ENCODE measurements around the gene ADH1C. TPM values are rescaled to one million over a fixed set of nuclear protein-coding genes. Genes with fewer than 3 reads are reported as not detected.

The ADH1C gene
- polyA plus RNA-seq, 1 of the 3 experiments (the other 2 are of a cell fraction): not detected

- WGBS (ENCODE audit: low lambda C conversion rate): 12% methylated on average over 6 of the region's 6 CpGs
- POLR2A ChIA-PET: no interaction called here
- no peak for DNase-seq
- H3K4me3 ChIP-seq (ENCODE audit: low read depth in 2 of 2, low read length in 1 of 2): no peak overlapping the region
- CTCF ChIA-PET: no interaction called here
- H3K4me1 ChIP-seq (ENCODE audit: control insufficient read depth in 1 of 2, insufficient read depth in 2 of 2, low read depth in 1 of 2, low read length in 1 of 2): no peaks in the 10 kb centered on the region
- no peak overlapping the region for H2AFZ ChIP-seq (ENCODE audit: low read depth)
- no peaks in the 10 kb centered on the region for H3K27me3 ChIP-seq (ENCODE audit: insufficient read depth)
- H3K27ac ChIP-seq (ENCODE audit: low read depth in 2 of 2, low read length in 1 of 2): no peak overlapping the region
- no peaks in the 10 kb centered on the region for H3K9me3 ChIP-seq
- no peaks in the 10 kb centered on the region for H3K9me2 ChIP-seq
- no peaks in the 10 kb centered on the region for H3K36me3 ChIP-seq (replicated peaks in 1 of 2; ENCODE audit: control insufficient read depth in 1 of 2, insufficient read depth in 2 of 2, low read length in 1 of 2)
- TF ChIP-seq SMC3 (IDR thresholded peaks at IDR 0.05; ENCODE audit: low read depth, low read length): no peak
- TF ChIP-seq USF2 (IDR thresholded peaks at IDR 0.05; ENCODE audit: borderline replicate concordance, low read depth, low read length): no peak
- no peak for TF ChIP-seq FOXM1 (IDR thresholded peaks at IDR 0.05; ENCODE audit: low read depth)
- no peak for TF ChIP-seq CHD2 (IDR thresholded peaks at IDR 0.05; ENCODE audit: low read length, partially characterized antibody)
- TF ChIP-seq IRF3 (IDR thresholded peaks at IDR 0.05; ENCODE audit: low read depth, low read length): no peak
- no peak for TF ChIP-seq MEF2A (IDR thresholded peaks at IDR 0.05; ENCODE audit: borderline replicate concordance, low read depth)
- TF ChIP-seq NRF1 (IDR thresholded peaks at IDR 0.05; ENCODE audit: low read depth, low read length): no peak
- TF ChIP-seq FOSL2 (IDR thresholded peaks at IDR 0.05; ENCODE audit: borderline replicate concordance, low read depth): no peak
- H3K9ac ChIP-seq: no peak overlapping the region
- H4K20me1 ChIP-seq (ENCODE audit: insufficient read depth): no peaks in the 10 kb centered on the region
- H3K4me2 ChIP-seq: no peak overlapping the region
- no peaks in the 10 kb centered on the region for H3K79me2 ChIP-seq (ENCODE audit: insufficient read depth)
- H3F3A ChIP-seq (replicated peaks; ENCODE audit: insufficient read depth): no peaks in the 10 kb centered on the region
These were observed 36.7 kb downstream of the ADH1C start for GRCh38 chr4:99315839-99316238.

GRCh38 chr4:99314211-99314610, 38.3 kb downstream of the ADH1C start:
- no peaks in the 10 kb centered on the region for H3K4me1 ChIP-seq (ENCODE audit: control insufficient read depth in 1 of 2, insufficient read depth in 2 of 2, low read depth in 1 of 2, low read length in 1 of 2)
- H3K4me2 ChIP-seq: no peak overlapping the region
- CTCF ChIA-PET: no interaction called here
- no peaks in the 10 kb centered on the region for H3K79me2 ChIP-seq (ENCODE audit: insufficient read depth)
- no peak for TF ChIP-seq FOSL2 (IDR thresholded peaks at IDR 0.05; ENCODE audit: borderline replicate concordance, low read depth)
- no peak for TF ChIP-seq USF1 (IDR thresholded peaks at IDR 0.05; ENCODE audit: borderline replicate concordance, low read depth)
- TF ChIP-seq MXI1 (IDR thresholded peaks at IDR 0.05; ENCODE audit: low read depth, low read length): no peak
- no peak for TF ChIP-seq TEAD4 (IDR thresholded peaks at IDR 0.05; ENCODE audit: borderline replicate concordance, insufficient read depth)
- TF ChIP-seq GATA2 (CRISPR knock-in tag; IDR thresholded peaks at IDR 0.05): no peak
- TF ChIP-seq RFX5 (IDR thresholded peaks at IDR 0.05; ENCODE audit: low read length): no peak
- TF ChIP-seq SMC3 (IDR thresholded peaks at IDR 0.05; ENCODE audit: low read depth, low read length): no peak
- no peak for TF ChIP-seq GABPA (IDR thresholded peaks at IDR 0.05; ENCODE audit: low read depth)
- TF ChIP-seq EP300 (IDR thresholded peaks at IDR 0.05; ENCODE audit: borderline replicate concordance in 1 of 2, low read depth in 1 of 2, low read length in 1 of 2): no peak
- no peak for TF ChIP-seq RCOR1 (IDR thresholded peaks at IDR 0.05; ENCODE audit: low read length)
- TF ChIP-seq FOXM1 (IDR thresholded peaks at IDR 0.05; ENCODE audit: low read depth): no peak
- no peak for TF ChIP-seq TAF1 (IDR thresholded peaks at IDR 0.05; ENCODE audit: borderline replicate concordance, low read depth, low read length)
- no peak for TF ChIP-seq TCF12 (IDR thresholded peaks at IDR 0.05)
- no peak for TF ChIP-seq ELF1 (IDR thresholded peaks at IDR 0.05)
- no peak for TF ChIP-seq JUND (IDR thresholded peaks at IDR 0.05)
- no peak for TF ChIP-seq EZH2phosphoT487 (IDR thresholded peaks at IDR 0.05; ENCODE audit: borderline replicate concordance, low read depth)
- TF ChIP-seq ZBTB33 (IDR thresholded peaks at IDR 0.05; ENCODE audit: borderline replicate concordance, low read depth): no peak
- H3K27ac ChIP-seq (ENCODE audit: low read depth in 2 of 2, low read length in 1 of 2): no peak overlapping the region
- no peak overlapping the region for H3K9ac ChIP-seq
- H3K27me3 ChIP-seq (ENCODE audit: insufficient read depth): no peaks in the 10 kb centered on the region
- no peak overlapping the region for H3K4me3 ChIP-seq (ENCODE audit: low read depth in 2 of 2, low read length in 1 of 2)
- no peak for DNase-seq
- WGBS (ENCODE audit: low lambda C conversion rate): 20% methylated on average over 1 of the region's 1 CpG
- no peaks in the 10 kb centered on the region for H3K9me3 ChIP-seq
- H3K9me2 ChIP-seq: no peaks in the 10 kb centered on the region
- POLR2A ChIA-PET: no interaction called here
- no peaks in the 10 kb centered on the region for H4K20me1 ChIP-seq (ENCODE audit: insufficient read depth)
- H2AFZ ChIP-seq (ENCODE audit: low read depth): no peak overlapping the region
- no peaks in the 10 kb centered on the region for H3F3A ChIP-seq (replicated peaks; ENCODE audit: insufficient read depth)
- H3K36me3 ChIP-seq (replicated peaks in 1 of 2; ENCODE audit: control insufficient read depth in 1 of 2, insufficient read depth in 2 of 2, low read length in 1 of 2): no peaks in the 10 kb centered on the region
